Measurements from ENCODE around the gene CHKA.

DNA sequence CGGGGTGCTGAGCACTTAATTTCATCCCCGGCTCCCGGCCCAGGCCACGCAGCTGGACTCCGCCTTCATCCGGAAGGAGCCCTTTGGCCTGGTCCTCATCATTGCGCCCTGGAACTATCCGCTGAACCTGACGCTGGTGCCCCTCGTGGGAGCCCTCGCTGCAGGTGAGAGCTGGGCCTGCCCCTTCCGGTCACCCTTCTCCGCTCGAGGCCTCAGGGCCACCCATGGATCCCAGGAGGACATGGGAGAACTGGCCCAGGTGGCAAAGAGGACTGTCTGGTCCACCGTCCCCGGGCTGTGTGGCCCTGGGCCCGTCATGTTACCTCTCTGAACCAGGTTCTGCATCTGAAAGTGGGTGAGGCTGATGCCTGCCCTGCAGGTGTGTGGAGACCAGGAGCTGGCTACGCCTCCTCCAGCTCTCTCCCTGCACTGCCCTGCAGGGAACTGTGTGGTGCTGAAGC, 102.4 kb downstream of the CHKA start:
- TF ChIP-seq, protein P1, sequence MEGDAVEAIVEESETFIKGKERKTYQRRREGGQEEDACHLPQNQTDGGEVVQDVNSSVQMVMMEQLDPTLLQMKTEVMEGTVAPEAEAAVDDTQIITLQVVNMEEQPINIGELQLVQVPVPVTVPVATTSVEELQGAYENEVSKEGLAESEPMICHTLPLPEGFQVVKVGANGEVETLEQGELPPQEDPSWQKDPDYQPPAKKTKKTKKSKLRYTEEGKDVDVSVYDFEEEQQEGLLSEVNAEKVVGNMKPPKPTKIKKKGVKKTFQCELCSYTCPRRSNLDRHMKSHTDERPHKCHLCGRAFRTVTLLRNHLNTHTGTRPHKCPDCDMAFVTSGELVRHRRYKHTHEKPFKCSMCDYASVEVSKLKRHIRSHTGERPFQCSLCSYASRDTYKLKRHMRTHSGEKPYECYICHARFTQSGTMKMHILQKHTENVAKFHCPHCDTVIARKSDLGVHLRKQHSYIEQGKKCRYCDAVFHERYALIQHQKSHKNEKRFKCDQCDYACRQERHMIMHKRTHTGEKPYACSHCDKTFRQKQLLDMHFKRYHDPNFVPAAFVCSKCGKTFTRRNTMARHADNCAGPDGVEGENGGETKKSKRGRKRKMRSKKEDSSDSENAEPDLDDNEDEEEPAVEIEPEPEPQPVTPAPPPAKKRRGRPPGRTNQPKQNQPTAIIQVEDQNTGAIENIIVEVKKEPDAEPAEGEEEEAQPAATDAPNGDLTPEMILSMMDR (IDR thresholded peaks at IDR 0.05; ENCODE audit: insufficient read depth, low read length) = no peak
- TF ChIP-seq GABPA (IDR thresholded peaks at IDR 0.05; ENCODE audit: low read depth) (no peak), POLR2AphosphoS5 (IDR thresholded peaks at IDR 0.05; ENCODE audit: low read depth) (no peak)
- TF ChIP-seq, protein P2, sequence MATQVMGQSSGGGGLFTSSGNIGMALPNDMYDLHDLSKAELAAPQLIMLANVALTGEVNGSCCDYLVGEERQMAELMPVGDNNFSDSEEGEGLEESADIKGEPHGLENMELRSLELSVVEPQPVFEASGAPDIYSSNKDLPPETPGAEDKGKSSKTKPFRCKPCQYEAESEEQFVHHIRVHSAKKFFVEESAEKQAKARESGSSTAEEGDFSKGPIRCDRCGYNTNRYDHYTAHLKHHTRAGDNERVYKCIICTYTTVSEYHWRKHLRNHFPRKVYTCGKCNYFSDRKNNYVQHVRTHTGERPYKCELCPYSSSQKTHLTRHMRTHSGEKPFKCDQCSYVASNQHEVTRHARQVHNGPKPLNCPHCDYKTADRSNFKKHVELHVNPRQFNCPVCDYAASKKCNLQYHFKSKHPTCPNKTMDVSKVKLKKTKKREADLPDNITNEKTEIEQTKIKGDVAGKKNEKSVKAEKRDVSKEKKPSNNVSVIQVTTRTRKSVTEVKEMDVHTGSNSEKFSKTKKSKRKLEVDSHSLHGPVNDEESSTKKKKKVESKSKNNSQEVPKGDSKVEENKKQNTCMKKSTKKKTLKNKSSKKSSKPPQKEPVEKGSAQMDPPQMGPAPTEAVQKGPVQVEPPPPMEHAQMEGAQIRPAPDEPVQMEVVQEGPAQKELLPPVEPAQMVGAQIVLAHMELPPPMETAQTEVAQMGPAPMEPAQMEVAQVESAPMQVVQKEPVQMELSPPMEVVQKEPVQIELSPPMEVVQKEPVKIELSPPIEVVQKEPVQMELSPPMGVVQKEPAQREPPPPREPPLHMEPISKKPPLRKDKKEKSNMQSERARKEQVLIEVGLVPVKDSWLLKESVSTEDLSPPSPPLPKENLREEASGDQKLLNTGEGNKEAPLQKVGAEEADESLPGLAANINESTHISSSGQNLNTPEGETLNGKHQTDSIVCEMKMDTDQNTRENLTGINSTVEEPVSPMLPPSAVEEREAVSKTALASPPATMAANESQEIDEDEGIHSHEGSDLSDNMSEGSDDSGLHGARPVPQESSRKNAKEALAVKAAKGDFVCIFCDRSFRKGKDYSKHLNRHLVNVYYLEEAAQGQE (IDR thresholded peaks at IDR 0.05; ENCODE audit: insufficient replicate concordance, low read depth) = no peak

Data from HL-60 (cell line).